WI38 (cell line): ENCODE measurements around the gene BICD2.
A peak's percentile ranks its signal among the peaks of the same experiment; 100 is the strongest.
"Not testable (repeated sequence)": the region's sequence is repeated elsewhere in the genome, so short reads cannot be mapped to it uniquely, and the experiment has no call there.

Source experiments
- H3K4me3 ChIP-seq: 2 replicates; pipeline ENCODE4 v1.5.1; 2011; ENCODE audit warnings: low read depth, mild to moderate bottlenecking, control low read depth, low read length
- TF ChIP-seq, protein P1 (sequence below): IDR thresholded peaks from 2 replicates; pipeline ENCODE4 v1.5.1; 2012; ENCODE audit warnings: low read depth, mild to moderate bottlenecking, control low read depth, low read length

BICD2 gene

DNA sequence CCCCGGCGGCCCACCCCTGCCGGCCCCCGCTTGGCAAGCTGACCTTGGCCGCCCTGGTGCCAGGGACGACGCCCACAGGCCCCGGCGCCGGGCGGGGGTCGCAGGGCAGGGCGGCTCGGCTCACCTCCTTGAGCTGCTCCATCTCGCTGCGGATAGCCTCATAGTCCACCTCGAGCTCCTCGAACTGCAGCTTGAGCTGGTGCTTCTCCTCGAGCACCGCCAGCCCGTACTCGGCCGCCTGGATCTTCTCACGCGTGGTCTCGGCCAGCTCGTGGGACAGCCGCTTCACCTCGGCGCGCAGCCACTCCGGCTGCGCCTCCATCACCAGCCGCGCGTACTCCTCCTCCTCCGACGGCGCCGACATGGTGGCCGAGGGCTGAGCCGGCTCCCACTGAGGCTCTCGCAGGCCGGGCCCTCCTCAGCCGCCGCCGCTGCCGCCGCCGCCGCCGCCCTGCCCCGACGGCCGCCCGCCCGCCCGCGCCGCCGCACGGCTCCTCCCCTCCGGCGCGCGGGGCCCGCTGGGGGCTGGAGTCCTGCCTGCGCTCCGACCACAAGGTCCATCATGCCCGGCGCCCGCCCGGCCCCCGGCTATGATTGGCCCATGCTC lies at the start of gene BICD2:
BICD2 (minus strand) TSS at position 453 of the 607 bp plus-strand sequence; CDS start at position 364, 89 bp downstream.
- peak within 1 kb of the TSS; percentile 93 for H3K4me3 ChIP-seq
- TF ChIP-seq, protein P1, sequence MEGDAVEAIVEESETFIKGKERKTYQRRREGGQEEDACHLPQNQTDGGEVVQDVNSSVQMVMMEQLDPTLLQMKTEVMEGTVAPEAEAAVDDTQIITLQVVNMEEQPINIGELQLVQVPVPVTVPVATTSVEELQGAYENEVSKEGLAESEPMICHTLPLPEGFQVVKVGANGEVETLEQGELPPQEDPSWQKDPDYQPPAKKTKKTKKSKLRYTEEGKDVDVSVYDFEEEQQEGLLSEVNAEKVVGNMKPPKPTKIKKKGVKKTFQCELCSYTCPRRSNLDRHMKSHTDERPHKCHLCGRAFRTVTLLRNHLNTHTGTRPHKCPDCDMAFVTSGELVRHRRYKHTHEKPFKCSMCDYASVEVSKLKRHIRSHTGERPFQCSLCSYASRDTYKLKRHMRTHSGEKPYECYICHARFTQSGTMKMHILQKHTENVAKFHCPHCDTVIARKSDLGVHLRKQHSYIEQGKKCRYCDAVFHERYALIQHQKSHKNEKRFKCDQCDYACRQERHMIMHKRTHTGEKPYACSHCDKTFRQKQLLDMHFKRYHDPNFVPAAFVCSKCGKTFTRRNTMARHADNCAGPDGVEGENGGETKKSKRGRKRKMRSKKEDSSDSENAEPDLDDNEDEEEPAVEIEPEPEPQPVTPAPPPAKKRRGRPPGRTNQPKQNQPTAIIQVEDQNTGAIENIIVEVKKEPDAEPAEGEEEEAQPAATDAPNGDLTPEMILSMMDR: no peak

DNA sequence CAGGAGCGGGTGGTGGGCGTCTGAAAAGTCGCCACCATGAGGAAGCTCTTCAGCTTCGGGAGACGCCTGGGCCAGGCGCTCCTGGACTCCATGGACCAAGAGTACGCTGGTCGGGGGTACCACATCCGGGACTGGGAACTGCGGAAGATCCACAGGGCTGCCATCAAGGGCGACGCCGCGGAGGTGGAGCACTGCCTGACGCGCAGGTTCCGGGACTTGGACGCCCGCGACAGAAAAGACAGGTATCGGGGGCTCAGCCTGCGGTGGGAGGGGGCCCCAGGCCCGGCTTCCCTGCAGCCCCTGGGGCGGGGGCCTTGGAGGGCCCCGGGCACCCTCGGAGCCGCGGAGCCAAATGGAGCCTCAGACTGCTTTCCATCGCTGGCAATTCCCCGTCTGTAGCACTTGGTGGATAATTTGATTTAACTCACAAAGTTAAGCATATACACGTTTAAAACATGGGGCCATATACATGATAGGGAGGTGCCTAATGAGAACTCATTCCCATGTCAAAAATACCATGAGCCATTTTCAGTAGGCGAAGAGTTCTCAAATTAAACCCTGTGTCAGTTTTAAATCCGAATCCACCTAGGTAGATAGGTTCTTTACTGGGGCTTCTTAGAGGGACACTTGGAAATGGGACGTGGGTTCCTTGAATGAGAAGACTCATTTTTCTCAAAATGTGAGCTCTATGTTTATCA lies 45.1 kb upstream of the BICD2 start:
- H3K4me3 ChIP-seq: not testable (repeated sequence)

DNA sequence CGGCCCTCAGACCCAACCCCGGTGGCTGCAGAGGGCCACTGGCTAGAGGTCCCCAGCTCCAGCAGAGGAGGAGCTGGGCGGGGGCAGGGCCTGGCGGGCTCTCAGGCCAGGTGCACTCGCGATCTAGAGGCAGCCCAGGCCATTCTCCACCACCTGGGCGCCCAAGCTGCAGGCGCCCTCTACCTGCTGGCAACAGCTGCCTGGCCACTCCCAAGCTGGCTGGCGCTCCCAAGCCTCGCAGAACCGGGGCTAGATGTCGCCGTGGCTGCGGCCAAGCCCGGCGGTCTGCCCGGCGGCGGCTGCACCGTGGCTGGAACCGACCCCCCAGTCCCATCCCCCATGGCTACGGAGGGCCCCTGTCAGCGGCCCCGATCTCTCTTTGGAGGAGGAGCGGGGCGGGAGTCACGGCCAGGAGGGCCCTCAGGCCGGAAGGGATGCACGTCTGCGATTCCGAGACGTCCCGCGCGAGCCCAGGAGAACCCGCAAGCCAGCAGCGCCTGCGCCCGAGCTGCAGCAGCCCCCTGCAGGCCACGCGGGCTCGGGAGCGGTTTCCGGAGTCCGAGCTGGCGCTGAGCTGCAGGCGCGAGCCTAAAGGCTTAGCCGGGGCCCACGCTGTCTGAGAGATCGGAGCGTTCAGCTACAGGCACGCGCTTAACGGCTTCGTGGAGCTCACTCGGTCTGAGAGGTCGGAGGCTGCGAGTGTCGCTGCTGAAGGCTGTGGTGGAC lies 44.3 kb upstream of the BICD2 start:
- TF ChIP-seq, protein P1: no peak
- H3K4me3 ChIP-seq: no peak overlapping the region

DNA sequence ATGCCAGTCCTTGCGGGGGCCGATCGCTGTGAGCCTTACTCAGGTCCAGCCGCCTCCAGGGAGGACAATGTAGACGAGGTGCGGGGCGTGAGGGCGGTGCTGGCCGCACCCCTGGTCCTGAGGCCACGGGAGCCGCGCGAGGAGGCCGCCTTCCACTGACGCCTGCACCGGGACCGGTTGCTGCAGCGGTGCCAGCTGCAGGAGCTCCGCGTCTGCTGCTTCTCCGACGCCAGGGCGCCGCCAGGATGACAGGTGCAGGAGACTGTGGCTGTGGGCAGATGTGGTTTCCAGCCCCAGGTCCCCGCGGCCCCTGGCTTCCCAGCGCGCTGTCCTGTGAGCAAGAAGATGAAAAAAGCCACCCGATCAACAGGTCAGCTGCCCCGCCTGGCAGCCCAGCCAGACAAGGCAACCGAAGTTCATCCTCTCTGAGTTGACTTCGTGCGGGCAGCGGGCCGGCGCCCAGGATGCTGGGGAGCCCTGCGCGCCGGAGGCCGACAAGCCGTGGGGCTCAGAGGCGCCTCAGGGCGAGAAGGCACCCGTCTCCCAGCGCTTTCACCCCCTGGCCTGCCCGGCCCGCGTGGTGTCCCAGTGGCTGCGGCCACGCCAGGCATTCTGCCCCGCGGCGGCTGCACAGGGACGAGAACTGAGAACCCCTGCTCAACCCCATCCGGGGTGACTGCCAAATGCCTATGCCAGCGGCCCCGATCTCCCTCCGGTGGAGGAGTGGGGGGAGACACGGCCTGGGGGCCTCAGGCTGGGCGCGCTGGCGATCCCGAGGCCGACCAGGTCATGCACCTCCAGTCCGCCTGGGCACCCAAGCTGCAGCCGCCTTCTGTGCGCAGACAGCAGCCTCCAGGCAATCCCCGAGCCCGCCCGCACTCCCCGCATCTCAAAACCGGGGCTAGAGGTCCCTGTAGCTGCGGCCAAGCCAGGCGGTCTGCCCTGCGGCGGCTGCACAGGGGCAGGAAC lies 43.4 kb upstream of the BICD2 start:
- H3K4me3 ChIP-seq: no peak overlapping the region
- TF ChIP-seq, protein P1: no peak

DNA sequence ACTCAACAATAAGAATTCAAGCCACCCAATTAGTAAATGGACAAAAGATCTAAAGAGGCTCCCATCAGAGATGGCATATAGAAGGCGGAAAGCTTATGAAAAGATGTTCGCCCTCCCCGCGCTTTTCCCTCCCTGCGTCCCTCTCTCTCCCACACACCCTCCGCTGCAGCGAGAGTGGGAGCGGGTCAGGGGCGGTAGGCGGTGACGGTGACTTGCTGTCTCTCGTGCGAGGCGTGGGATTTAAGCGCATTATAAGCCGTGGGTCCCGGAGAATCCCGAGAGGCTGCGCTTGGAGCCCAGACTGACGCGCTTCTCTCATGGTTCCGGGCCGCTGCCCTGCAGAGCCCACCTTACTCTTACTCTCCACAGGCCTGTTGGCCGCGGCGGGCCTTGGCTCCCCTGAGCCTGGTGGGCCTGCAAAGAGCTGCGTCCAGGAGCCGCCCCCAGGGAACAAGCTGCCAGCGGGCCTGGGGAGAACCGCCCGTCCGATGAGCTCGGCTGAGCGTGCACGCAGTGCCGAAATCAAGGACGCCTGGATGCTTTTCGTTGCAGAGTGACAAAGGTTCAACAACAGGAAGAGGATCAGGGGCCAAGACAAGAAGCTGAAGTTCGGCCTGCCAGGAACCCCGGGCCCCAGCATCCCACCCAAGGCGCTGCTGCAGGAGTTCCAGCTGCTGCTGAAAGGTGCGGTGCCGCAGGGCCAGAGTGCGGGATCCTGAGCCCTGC lies 42.6 kb upstream of the BICD2 start:
- no peak overlapping the region for H3K4me3 ChIP-seq
- TF ChIP-seq, protein P1: no peak

DNA sequence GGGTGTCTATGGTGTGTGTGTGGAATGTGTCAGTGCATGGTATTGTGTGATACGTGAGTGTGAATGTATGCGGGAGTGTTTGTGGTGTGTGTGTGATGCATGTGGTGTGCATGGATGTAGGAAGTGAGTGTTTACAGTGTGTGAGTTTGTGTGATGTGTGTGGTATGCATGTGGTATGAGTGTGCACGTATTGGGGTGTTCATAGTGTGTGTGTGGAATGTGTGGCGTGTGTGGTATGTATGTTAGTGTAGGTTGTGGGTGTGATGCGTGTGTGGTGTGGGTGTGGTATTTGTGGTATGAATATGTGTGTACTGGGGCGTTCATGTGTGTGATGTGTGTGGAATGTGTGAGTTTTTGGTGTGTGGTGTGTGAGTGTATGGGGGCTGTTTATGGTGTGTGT lies 40.1 kb upstream of the BICD2 start:
- no peak overlapping the region for H3K4me3 ChIP-seq
- TF ChIP-seq, protein P1: no peak
